HS-27A (cell line): ENCODE measurements around the gene SNTA1.
"Not testable (repeated sequence)": the region's sequence is repeated elsewhere in the genome, so short reads cannot be mapped to it uniquely, and the experiment has no call there.

Experiments used
- DNase-seq: peaks from one replicate; pipeline ENCODE4 v3.0.0-alpha.2; 2012; ENCODE audit warnings: low read depth, missing footprints

The SNTA1 gene

GRCh38 chr20:33465481-33466302, 22.1 kb upstream of the SNTA1 start:
- no peak for DNase-seq

GRCh38 chr20:33464759-33465158, 21.2 kb upstream of the SNTA1 start:
- not testable (repeated sequence) for DNase-seq

- no peak for DNase-seq
These were observed 20.0 kb upstream of the SNTA1 start for GRCh38 chr20:33463332-33464101.

DNA sequence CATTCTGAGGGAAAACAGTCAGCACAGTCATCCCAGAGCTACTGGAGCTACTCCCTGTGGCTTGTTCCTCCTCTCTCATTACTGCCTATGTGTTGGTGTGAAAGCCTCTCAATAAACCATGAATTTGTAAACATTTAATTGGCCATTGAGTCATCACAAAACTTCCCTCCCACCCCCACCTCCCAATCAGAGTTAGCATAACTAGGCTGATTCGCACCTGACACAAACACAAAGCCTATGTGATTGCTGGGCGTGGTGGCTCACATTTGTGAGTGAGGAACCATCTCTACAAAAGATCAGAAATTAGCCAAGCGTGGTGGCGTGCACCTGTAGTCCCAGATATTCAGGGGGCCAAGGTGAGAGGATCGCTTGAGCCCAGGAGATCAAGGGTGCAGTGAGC, 17.1 kb upstream of the SNTA1 start:
- no peak for DNase-seq

- no peak for DNase-seq
These were observed 16.0 kb upstream of the SNTA1 start for GRCh38 chr20:33459599-33459998.

GRCh38 chr20:33456916-33457642, 13.5 kb upstream of the SNTA1 start:
- not testable (repeated sequence) for DNase-seq

GRCh38 chr20:33450867-33451266, 7.3 kb upstream of the SNTA1 start:
- no peak for DNase-seq

- DNase-seq, result no peak
These were observed 2.5 kb upstream of the SNTA1 start for GRCh38 chr20:33445881-33446625.

DNA sequence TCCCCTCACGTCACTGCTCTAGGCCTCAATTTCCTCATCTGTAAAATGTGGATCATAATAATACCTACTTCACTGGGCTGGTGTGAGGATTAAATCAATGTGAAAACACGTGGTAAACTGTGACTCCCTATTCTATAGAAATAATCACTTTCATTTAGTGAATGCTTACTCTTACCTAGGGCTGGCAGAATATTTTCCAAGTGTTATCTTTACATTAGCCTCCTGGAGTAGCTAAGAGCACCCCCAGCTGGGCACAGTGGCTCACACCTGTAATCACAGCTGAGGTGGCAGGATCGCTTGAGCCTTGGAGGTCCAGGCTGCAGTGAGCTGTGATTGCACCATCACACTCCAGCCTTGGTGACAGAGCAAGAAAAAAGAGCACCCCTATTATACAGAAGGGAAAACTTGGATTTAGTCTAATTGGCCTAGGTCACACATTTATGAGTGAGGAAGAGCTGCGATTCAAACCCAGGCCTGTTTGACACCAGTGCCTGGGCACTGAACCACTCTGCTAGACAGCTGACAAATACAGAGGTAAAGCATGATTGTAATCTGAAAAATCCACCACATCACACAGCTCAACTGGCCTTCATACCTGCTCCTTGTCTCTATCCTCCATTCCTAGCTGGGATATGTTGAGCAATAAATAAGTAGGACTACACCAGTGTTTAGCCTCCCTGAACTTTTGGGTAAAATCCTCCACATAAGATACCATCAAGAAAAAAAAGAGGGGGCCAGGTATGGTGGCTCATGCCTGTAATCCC, 1.4 kb upstream of the SNTA1 start:
- DNase-seq, result no peak

DNA sequence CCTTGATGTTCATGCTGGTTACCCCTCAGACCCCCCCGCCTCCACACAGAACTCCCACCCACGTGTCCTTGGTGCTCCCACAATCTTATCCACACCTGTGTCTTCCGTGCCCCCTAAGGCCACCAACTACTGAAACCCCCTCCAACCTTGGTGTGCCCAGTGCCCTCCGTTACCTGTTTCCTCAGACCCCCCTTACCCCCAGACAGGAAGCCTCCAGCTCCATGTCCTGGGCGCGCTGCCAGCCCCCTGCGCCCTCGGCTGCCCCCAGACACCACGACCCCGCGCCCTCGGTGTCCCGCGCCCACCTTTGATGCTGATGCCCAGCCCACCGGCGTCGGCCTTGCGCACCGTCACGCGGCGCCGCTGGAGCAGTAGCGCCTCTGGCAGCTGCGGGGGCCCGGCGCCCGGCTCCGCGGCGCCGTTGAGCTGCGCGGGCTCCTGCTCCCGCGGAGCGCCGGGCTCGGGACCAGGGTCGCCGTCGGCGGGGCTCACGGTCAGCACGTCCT, 504 bp downstream of the SNTA1 start:
- no peak for DNase-seq

GRCh38 chr20:33442136-33443005, 1.2 kb downstream of the SNTA1 start:
- DNase-seq, result no peak

- no peak for DNase-seq
These were observed 2.2 kb downstream of the SNTA1 start for GRCh38 chr20:33441142-33441955.

DNA sequence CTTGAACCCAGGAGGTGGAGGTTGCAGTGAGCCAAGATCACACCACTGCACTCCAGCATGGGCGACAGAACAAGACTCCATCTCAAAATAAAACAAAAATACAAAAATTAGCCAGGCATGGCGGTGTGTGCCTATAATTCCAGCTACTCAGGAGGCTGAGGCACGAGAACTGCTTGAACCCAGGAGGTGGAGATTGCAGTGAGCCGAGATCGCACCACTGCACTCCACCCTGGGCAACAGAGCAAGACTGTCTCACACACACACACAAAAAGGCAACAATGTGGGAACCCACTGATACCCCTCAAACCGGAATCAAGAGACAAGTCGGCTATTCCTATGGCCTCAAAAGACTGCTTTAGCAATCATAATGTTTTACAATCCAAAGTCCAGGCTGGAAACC, 3.0 kb downstream of the SNTA1 start:
- DNase-seq, result not testable (repeated sequence)

- DNase-seq, result no peak
These were observed 5.1 kb downstream of the SNTA1 start for GRCh38 chr20:33438481-33438880.

- no peak for DNase-seq
These were observed 6.2 kb downstream of the SNTA1 start for GRCh38 chr20:33437141-33437911.

DNA sequence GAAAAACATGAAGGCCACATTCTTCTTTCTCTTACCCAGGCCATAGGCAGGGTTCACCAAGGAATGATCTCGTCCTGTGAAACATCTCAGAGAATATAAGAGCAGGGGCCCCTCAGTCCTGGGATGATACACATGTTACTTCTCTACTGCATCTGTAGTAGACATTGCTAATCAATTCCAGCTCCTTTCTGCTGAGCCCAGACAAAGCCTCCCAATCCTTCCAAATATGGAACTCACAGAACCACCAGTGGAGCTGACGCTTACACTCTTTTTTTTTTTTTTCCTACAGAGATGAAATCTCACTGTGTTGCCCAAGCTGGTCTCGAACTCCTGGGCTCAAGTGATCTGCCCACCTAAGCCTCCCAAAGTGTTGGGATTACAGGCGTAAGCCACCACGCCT, 9.1 kb downstream of the SNTA1 start:
- no peak for DNase-seq

DNA sequence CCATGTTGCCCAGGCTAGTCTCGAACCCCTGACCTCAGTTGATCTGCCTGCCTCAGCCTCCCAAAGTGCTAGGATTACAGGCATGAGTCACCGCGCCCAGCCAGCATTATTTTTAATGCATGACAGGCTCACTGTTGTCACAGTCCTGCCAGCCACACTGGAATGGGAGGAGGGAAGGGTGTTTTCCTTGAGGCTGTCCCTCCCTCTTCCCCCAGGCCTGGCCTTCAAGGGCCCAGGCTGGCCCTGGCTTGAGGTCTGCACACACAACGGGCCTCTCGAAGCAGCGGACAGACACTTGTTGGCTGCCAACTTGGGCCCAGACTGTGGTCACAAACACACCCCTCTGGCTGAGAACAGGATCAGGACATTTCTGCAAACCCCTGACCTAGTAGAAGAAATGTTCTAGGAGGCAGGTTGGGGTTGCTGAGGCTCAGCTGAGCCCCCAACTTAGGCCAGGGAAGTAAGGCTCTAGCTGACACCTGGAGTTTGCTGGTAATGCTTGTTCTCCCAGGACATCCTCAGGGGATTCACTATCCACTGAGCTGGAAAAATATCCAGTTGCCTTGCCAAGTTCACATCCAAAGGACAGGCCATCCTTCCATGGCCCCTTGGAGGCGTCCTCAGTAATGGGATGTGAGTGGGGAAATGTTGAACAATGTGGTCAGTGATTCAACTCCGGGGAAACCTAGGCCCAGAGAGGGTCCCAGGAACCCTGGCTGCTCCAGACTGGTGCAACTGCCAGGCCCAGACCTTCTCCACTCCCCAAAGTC, 9.9 kb downstream of the SNTA1 start:
- DNase-seq, result no peak
